GM18520 (cell line): Measurements from ENCODE around the gene GBX1.

ENCODE experiments used
- ATAC-seq: cut with Tn5 transposase; IDR thresholded peaks from one replicate; pipeline ENCODE4 v1.9.1; 2021; ENCODE audit not compliant: unreplicated experiment

GBX1 gene

DNA sequence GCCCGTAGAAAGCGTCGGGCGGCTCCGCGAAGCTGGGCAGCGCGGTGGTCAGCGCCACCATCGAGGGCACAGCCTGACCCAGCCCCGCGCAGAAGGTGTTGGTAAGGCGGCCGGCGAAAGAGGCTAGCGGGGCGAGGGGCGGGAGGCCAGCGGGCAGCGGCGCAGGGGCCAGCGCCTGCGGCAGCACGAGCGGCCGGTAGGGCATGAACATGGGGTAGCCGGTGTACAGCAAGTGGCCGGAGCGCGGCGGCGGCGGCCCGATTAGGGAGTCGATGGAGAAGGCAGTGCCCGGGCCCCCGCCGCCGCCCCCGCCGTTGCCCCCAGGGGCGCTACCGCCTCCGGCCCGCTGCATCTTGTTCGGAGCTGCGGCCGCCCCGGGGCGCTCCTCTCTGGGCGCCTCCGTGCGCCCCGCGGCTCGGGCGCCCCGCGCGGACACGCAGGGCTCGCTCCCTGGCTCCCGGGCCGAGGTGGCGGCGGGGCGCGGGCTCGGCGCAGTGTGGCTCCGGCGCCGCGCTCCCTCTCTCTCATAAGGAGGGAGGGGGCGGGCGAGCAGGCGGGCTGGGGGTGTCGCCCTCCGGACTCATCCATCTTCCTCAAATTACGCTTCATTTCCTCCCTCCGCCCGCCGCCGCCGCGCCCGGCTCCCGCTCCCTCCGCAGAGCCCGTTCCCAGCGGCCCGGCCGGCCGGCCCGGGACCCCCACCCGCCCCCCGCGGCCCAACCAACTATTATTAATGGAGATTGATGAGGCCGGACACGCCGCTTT, at the start of gene GBX1:
GBX1 (minus strand) TSS at position 498 of the 765 bp plus-strand sequence; CDS start at position 352, 146 bp downstream.
- ATAC-seq: no peak

DNA sequence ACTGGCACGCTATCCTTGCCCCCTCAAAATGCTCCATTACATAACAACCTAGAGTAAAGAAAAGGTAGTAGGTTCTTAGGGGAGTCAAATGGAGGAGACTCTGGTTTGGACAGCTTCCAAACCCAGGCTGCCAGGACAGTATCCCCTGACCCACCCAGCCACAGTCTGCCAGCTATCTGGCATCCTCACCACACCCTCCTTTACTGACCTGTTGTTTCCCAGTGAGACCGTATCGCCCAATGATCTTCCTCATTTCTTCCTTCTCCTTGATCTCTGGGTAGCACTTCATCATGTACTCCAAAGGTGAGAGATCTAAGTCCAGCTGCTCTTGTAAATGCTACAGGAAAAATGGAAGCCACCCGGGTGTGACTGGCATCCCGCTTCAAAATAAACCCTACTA, 47.9 kb upstream of the GBX1 start:
- no peak for ATAC-seq

DNA sequence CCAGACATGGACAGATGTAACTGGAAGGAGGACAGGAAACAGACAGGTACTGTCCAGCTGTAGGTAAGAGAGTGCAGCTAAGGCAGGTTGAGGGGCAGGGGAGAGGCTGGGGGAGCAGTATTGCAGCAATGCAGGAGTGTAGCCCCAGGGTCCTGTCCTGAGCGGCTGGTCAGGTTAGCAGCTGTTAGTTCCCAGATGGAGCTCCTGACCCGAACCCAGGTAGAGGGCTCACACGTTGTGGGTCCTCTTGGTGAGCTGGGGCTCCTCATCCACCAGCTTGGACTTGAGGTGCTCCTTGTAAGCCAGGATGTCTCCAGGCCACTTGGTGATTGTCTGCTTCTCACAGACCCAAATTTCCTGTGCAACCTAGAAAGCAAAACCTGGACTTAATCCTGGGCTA, 46.3 kb upstream of the GBX1 start:
- ATAC-seq: no peak

DNA sequence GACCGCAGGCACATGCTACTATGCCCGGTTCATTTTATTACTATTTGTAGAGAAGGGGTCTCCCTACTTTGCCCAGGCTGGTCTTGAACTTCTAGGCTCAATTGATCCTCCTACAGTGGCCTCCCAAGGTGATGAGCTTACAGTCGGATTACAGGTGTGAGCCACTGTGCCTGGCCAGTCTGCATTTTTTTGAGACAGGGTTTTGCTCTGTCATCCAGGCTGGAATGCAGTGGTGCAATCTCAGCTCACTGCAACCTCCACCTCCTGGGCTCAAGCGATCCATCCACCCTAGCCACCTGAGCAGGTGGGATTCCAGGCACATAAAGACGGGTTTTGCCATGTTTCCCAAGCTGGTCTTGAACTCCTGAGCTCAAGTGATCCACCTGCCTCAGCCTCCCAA, 45.1 kb upstream of the GBX1 start:
- no peak for ATAC-seq

DNA sequence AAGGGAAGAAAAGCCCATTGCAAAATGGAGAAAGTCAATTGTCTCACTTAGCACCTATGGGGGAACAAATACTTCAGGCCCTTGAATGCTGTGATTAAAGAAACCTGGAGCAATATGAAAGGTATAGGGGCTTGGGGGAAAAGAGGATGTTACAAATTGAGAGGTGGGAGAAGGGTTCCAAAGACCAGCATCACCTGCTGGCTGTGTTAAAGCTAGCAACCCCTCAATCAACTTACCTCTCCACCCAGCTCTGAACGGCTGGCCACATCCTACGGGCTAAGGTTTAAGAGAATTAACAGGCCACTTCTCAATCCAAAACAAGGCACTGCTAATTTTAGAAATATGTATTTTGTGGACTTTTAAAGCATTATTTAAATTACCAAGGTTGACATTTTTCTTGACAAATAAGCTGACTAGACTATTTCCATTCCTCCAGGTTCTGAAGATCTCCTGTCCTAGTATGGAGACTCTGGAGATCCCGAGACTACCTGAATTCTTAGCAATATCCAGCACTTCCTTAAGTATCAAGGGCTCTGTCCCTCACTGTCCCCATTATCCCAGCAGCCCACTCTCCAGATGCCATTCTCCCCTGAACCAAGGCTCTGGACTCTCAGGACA, 43.8 kb upstream of the GBX1 start:
- no peak for ATAC-seq

DNA sequence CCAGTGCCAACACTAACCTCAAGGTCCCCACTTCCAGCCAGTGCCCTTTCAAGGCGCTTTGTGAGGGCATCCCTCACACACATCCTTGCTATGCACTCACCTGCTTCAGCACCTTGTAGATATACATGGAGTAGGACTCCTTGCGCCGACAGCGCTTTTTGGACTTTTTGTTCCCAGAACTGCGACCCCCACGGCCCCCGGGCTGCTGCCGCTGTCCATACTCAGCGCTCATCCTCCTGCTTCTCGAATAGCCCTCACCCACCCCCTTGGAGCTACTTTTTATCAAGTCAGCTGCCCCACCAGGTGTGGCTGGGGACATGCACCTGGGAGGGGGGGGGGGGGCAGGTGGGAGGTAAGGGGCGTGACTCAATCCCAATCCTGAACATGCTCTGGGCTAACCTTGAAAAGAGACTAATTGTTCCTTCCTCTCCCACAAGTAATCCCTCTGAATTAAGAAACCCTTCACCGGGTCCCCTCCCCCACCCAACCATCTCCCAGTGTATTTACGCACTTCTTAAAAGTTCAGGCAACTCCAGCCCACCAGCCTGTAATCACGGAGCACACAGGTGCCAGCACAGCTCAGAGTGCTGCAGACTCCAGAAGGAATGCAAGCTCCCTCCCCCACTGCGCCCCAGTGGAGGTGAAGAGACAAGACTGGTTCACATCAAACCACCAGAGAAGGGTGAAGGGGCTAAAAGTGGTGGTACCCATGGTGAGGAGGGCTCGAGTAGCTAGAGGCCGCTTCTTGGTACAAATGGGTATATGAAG, 42.8 kb upstream of the GBX1 start, which contains the start of gene H2BK1:
H2BK1 (minus strand) TSS at position 402 of the 768 bp plus-strand sequence; CDS start at position 232, 170 bp downstream.
- ATAC-seq: no peak

DNA sequence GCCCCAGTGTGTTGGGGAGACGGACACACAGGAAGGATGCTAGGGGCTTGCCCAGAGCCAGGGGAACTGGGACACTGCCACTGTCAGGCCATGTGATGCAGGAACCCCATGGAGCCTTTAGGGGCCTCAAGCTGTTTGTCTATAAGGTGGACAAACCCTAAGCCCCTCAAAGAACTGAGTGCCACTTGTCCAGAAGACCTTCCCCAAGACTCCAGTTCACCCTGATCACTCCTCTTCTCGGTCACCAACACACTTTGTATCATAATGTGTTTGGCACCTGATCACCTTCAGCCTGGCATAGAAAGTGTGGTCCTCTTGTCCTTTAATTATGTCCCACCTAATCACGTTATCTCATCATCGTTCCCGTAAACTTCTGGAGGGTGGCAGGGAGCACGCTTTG, 42.1 kb upstream of the GBX1 start:
- ATAC-seq: no peak

DNA sequence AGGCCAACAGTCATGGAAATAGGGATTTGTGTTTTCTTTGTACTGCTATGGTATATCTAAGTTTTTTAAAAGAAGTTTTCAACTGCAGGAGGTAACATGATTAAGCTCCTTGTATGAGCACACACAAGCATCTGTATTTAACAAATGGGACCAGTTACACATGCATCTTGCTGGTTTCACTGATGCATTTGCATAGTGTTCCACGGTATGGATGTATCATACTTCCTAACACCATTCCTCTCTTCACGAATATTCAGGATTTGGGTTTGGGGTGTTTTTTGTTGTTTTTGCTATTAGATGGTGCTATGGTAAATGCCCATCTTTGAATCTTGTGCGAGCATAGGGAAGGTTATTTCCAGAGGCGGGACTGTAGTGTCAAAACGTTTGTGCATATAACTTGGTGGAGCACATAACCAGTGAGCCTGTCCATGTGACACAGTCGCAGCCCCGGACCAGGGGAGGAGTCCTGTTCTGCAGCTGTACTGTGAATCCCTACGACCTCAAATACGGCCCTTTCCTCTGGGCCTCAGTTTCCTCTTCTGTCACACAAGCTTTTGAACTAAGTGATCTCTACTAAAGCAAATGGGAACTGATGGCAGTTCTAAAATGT, 40.9 kb upstream of the GBX1 start:
- ATAC-seq: no peak

DNA sequence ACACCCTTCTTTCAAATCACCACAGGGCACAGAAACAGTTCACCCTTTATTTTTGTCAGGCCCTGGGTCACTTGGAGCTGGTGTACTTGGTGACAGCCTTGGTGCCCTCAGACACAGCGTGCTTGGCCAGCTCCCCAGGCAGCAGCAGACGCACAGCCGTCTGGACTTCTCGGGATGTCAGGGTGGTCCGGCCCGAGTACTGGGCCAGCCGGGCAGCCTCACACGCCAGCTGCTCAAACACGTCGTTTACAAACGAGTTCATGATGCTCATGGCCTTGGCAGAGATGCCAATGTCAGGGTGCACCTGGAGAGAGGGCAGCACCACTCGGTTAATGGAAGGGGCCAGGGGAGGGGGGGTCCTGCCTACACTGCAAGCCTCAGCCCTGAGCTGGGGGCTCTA, 40.3 kb upstream of the GBX1 start:
- ATAC-seq: no peak

DNA sequence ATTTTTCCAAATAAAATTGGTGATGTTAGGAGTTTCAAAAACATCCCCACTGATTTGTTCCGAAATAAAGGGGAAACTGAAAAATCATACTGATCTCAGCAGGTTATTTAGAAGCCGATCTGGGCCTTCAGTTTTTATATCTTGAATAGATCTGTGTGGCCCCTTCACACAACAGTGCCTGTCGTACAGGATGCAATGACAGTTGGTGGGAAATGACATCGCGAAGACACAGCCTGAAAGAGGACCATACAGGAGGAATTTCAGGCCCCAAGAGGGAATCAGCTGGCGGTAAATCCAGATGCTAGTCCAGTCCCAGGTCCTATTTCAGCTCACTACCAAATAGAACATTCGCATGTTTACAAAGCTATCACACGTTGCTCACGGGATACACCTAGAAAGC, 39.8 kb upstream of the GBX1 start:
- ATAC-seq: no peak

DNA sequence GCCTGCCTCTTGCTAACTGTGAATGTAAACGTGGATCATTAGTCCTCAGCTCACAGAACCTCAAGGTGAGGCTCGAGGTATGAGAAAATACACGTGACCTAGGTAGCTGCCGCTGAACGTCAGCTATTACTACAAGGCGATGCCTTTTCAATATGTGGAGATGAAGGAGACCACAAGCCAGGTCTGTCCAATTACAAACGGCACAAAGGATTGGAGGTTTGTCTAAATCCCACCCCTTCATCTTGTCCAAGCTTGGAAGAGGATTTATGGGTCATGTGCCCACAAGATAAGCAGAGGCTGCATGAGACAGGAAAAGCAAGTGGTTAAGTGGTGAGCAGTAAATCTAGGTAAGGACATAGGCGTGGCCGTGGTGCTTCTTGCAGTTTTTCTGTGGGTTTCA, 39.4 kb upstream of the GBX1 start:
- ATAC-seq: no peak

DNA sequence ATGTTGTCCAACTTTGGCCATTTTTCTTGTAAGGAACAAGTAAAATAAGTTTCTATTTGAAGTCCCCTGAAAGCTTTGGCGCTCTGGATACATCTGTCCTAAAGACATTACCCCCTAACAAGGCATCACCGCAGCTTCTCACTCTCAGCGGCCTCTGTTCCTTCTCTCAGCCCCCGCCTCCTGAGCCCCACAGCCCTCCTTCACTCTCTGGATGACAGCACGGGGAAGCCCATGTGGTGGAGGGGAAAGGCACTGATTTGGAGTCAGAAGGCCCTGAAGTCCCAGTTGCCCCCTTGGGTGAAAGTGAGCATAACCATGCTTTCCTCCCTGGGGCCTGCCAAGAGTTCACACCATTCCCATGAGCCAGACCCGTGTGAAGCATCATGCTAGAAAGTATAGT, 38.2 kb upstream of the GBX1 start:
- ATAC-seq: no peak

DNA sequence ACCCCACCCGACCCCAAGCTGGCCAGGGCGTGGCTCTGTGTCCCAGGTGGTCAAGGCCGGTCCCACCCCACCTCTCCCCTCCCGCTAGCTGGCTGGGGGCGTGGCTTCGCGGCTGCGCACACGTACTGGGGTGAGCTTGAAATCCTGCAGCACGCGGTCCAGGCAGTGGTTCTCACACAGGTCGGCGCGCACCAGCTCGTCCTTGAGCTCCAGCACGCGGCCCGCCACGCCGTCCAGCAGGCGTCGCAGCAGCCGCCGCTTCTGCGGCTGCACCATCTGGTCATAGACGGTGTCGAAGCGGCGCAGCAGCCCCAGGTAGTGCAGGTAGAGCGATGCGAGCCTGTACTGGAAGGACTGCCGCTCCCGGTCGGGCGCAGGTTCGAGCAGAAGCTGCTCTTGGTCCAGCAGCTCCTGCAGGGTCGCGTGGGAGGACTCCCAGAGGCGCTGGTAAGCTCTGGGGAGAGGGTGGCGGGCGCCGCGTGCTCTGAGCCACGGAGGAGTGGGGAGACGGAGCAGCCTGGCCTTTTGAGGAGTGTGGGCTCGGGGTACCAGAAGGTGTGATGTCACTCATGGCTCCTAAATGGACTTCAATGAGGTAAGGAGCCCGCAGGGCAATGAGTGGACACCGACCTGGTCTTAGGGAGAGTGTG, 37.0 kb upstream of the GBX1 start:
- ATAC-seq: no peak

DNA sequence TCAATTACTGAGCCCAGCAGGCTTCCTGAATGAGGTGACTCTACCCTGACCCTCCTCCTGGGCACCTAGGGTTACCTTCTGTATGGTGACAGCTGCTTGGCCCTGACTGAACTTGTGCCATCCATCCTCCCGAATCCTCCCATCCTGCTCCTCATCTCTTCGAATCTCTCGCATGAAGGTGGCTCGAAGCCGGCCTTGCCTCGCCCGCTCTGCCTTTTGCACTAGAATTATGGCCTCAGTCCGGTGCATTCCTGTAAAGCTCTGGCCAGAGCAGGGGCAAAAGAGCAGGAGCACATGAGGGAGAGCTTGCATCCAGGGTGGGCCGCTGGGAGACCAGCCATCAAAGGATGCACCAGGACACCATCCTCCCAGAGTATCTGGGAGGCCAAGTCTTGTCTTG, 35.3 kb upstream of the GBX1 start:
- no peak for ATAC-seq

DNA sequence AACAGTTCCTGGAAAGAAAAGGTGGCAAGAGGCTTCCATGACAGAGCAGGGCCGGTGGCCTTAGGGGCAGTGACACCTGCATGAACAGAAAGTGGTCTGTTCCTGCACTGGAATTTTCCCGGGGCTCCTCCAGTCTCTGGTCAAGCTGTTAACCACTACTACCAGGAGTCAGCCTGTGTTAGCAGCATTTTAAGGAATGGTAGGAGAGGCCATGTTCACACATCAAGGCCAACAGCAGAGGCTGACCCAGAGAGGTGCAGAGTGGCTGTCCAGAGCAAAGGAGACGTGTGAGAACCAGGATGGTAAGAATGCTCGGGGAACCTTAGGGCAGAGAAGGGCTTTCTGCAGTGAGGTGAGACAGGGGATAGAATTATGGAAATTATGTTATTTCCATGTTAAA, 34.3 kb upstream of the GBX1 start:
- no peak for ATAC-seq

DNA sequence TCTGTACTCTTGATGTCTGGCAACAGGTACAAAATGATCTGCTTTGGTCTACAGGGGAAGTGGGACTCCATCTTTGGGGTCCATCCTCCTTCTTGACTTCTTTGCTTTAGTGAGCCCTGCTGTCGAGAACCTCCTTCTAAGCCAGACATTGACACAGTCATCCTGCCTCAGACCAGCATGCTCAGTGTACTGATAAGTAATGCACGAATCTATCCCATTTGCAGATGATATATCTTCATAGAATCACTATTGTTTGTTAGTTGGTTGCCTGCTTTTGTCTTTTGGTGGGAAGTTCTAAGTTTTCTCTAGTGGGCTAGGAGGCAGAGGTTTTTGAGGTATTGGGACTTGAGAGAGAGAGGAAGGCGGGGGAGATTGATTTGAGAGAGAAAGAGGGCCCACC, 33.9 kb upstream of the GBX1 start:
- ATAC-seq: no peak

DNA sequence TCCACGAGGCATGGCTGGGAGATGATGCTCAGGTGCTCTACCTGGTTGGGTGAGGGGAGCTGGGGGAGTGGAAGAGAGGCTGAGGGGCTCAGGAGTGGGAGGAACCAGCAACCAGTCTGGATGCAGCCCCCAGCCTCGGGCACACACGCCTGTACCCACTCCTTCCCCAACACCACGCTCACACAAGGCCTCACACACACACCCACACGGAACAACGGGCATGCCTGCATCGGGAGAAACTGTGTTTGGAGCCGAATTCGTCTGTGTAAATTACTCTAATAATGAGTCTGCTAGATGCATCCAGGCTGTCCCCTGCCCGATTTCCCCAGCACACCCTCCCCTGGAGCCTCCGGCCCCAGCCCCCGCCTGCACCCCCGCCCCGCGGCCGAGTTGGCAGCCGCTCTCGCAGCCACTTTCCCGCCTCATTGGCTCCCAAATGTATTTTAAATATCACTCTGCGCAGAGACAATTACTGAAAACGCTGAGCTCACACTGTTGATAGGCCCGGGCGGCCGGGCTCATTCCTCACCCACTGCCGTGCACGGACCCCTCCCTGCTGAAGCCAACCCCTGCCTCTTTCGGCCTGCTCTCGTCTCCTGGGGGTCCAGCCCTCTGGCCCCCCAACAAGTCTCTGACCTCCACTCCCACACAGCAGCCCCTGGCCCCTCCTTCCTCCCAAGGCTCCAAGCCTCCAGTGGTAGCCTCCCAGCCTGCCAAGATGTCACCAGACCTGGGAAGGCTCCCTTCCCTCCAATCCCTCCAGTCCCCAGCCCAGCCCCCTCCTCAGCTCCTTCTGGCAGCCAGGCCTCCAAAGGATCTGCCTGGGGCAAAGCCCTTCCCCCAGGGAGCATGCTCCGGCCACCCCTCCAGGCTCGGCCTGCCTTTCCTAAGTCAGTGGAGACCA, 31.7 kb upstream of the GBX1 start:
- no peak for ATAC-seq

DNA sequence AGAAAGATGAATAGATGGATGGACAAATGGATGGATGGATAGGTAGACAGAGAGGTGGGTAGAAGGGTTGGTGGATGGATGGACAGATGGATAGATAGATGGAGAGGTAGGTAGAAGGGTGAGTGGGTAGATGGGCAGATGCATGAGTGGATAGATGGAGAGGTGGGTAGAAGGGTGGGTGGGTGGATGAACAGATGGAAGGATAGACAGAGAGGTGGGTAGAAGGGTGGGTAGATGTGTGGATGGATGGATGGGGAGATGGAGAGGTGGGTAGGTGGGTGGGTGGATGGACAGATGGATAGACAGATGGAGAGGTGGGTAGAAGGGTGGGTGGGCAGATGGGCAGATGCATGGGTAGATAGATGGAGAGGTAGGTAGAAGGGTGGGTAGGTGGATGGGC, 30.4 kb upstream of the GBX1 start:
- no peak for ATAC-seq

DNA sequence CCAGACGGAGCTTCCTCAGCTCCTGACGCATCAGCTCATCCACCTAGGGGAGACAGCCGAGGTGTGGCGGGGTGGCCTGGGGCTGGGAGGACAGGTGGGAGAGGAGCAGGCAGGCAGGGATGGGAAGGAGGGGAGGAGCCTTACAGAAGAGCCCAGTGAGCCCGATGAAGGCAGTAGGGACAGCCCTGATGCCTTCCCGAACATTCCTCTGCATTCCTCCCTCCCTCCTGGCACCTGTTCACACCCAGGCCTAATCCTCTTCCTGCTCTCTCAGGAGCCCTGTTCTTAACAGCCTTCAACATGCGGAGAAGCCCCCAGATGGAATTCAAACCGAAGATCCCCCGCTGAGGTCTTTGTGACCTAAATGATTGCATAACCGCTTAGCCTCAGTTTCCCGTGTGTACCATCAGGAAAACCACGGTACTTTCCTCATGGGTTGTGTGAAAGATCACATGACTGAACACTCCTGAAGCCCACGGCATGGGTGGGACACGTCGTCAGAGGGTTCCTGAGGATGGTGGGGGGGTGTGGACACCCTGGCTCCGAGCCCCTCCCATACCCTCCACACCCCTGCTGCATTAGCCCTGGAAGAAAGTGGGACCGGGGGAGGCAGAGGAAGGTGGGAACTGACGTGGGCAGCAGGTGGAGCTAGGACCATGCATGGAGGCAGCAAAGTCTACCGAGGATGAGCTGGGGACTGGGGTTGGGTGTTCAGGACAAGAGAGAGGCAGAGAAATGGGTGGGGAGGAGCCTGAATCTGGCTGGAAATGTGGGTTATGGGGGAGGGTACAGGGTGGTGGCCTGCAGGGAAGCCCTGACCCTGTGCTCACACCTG, 28.3 kb upstream of the GBX1 start:
- no peak for ATAC-seq
